ENCODE data around the gene TBC1D2B.

The TBC1D2B gene

GRCh38 chr15:78024883-78025282 lies 52.6 kb downstream of the TBC1D2B start:
- no peak overlapping the region for H3K4me3 ChIP-seq (ENCODE audit: low read depth, low read length)
- TF ChIP-seq, protein P1, sequence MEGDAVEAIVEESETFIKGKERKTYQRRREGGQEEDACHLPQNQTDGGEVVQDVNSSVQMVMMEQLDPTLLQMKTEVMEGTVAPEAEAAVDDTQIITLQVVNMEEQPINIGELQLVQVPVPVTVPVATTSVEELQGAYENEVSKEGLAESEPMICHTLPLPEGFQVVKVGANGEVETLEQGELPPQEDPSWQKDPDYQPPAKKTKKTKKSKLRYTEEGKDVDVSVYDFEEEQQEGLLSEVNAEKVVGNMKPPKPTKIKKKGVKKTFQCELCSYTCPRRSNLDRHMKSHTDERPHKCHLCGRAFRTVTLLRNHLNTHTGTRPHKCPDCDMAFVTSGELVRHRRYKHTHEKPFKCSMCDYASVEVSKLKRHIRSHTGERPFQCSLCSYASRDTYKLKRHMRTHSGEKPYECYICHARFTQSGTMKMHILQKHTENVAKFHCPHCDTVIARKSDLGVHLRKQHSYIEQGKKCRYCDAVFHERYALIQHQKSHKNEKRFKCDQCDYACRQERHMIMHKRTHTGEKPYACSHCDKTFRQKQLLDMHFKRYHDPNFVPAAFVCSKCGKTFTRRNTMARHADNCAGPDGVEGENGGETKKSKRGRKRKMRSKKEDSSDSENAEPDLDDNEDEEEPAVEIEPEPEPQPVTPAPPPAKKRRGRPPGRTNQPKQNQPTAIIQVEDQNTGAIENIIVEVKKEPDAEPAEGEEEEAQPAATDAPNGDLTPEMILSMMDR (IDR thresholded peaks at IDR 0.05; ENCODE audit: low read depth, low read length, missing control alignments), result no peak
- no peak for DNase-seq (ENCODE audit: low read depth)

DNA sequence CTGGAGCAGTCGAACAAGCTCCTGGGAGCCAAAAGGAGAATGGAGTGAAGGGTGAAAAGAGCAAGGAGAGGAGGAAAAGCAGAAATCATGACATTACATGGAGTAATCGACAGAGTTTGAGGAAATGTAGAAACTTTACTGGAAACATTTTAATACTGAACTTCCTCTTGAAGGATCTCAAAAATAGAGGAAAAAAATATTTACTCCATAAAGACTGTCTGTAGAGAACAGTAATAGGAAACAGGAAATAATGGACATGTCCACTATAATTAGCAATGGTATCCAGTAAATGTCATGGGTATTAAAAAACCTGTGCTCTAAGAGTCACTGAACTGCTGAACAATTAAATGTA lies 53.0 kb downstream of the TBC1D2B start:
- no peak overlapping the region for H3K4me3 ChIP-seq (ENCODE audit: low read depth, low read length)
- TF ChIP-seq, protein P1 (IDR thresholded peaks at IDR 0.05; ENCODE audit: low read depth, low read length, missing control alignments), result no peak
- no peak for DNase-seq (ENCODE audit: low read depth)
- in situ Hi-C loops (cut with HindIII; ENCODE audit: low sequenced_read_pairs), result no loop called here

More at GRCh38 chr15:78024883-78025282, 52.6 kb downstream of the TBC1D2B start:
- in situ Hi-C loops (cut with HindIII; ENCODE audit: low sequenced_read_pairs), result no loop called here

DNA sequence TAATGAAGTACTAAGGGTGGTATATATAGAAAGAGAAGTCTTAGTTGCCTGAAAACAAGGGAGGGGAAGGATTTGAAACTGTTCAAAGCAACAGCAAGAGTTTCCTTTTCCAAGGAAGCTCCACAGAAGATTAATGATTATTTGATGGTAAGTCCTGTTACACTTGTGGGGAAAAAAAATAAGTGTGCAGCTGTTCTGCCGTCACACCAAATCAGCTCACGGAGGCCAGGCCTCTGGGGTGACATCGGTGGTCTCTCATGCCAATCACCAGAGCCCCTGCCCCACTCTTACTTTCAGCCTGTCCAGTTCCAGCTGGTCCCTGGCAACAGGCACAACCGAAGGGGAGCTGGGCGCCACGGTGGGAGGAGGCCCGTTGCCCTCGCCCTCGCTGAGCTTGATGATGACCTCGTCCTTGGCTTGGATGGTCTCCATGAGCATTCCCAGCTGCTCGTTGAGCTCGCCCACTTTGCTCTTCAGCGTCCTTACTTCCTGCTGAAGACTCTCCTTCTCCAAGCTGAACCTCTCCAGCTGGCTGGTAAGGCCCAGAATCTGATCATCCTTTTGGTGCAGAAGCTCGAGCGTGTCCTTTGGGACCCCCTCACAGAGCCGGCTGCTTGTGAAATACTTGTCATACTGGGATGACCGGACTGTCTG lies 53.5 kb downstream of the TBC1D2B start:
- TF ChIP-seq, protein P1 (IDR thresholded peaks at IDR 0.05; ENCODE audit: low read depth, low read length, missing control alignments), result no peak
- in situ Hi-C loops (cut with HindIII; ENCODE audit: low sequenced_read_pairs), result no loop called here
- no peak for DNase-seq (ENCODE audit: low read depth)
- no peak overlapping the region for H3K4me3 ChIP-seq (ENCODE audit: low read depth, low read length)

DNA sequence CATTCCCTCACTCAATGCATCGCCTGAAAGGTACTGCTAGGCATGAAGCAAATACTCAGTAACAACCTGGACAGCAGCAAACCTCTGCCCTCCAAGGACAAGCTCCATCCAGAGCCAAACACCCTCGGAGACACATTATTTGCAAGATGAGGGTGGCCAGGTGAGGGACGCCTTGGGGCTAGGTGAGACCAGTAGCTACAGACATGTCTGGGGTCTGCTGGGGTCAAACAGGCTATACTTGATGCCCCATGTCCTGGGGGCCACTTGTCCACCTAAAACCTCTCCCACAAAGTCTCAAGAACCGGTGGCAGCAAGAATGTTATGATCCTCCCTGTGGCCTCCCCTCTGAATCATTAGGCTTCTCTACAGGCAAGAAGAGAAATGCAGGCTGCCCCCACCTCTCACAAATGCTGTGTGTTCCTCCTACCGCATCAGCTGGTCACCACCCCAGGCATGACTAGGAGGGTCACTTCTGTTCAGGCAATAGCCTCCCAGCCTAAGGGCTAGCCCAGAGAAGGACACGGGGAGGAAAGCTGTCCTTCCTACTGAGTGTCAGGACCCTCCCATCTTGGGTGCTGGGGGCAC lies 54.3 kb downstream of the TBC1D2B start:
- TF ChIP-seq, protein P1 (IDR thresholded peaks at IDR 0.05; ENCODE audit: low read depth, low read length, missing control alignments), result no peak
- DNase-seq (ENCODE audit: low read depth), result no peak
- H3K4me3 ChIP-seq (ENCODE audit: low read depth, low read length), result no peak overlapping the region
- in situ Hi-C loops (cut with HindIII; ENCODE audit: low sequenced_read_pairs), result no loop called here

GRCh38 chr15:78021761-78022160 lies 55.8 kb downstream of the TBC1D2B start:
- in situ Hi-C loops (cut with HindIII; ENCODE audit: low sequenced_read_pairs), result no loop called here
- TF ChIP-seq, protein P1 (IDR thresholded peaks at IDR 0.05; ENCODE audit: low read depth, low read length, missing control alignments), result no peak
- DNase-seq (ENCODE audit: low read depth), result no peak
- no peak overlapping the region for H3K4me3 ChIP-seq (ENCODE audit: low read depth, low read length)

DNA sequence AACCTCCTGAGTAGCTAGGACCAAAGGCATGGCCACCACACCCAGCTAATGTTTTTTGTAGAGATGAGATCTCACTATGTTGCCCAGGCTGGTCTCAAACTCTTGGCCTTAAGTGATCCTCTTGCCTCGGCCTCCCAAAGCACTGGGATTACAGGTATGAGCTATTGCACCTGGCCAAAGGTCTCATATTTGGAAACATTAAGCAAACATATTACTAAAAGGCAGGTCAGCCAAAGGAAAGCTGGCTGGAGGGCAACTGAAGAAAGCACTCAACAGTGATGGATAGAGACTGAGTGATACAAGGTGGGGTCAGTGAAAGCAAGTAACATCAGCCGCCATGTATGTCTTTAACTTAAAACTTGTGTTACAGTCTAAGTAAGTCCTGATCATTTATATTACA lies 57.5 kb downstream of the TBC1D2B start:
- no peak overlapping the region for H3K4me3 ChIP-seq (ENCODE audit: low read depth, low read length)
- TF ChIP-seq, protein P1 (IDR thresholded peaks at IDR 0.05; ENCODE audit: low read depth, low read length, missing control alignments), result no peak
- in situ Hi-C loops (cut with HindIII; ENCODE audit: low sequenced_read_pairs), result no loop called here
- no peak for DNase-seq (ENCODE audit: low read depth)
